GM19395 (cell line): ENCODE results near the gene GALM.
A peak's percentile ranks its signal among the peaks of the same experiment; 100 is the strongest.
"Not testable (repeated sequence)": the region's sequence is repeated elsewhere in the genome, so short reads cannot be mapped to it uniquely, and the experiment has no call there.

Experiments used
- ATAC-seq: cut with Tn5 transposase; IDR thresholded peaks from one replicate; pipeline ENCODE4 v1.9.1; 2021; ENCODE audit warnings: mild to moderate bottlenecking, moderate library complexity; ENCODE audit not compliant: unreplicated experiment

The GALM gene

GRCh38 chr2:38708900-38709566 is 43.1 kb downstream of the GALM start:
- ATAC-seq = no peak

- ATAC-seq = peak; percentile 72
Measured at GRCh38 chr2:38709567-38710194, 43.8 kb downstream of the GALM start.

DNA sequence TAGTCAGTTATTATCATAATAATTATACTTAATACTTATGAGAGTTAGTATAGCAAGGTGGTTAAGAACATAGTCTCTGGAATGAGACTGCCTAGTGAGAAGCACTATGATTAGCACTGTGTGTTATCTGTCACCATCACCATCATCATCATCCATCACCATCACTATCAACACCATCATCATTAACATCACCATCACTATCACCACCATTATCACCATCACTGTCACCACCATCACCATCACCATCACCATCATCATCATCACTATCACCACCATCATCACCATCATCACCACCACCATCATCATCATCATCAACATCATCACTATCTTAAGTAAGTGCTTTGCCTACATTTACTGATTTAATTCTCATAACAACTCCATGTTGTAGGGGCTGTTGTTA is 45.6 kb downstream of the GALM start:
- ATAC-seq = no peak

GRCh38 chr2:38712413-38712812 is 46.5 kb downstream of the GALM start:
- no peak for ATAC-seq

DNA sequence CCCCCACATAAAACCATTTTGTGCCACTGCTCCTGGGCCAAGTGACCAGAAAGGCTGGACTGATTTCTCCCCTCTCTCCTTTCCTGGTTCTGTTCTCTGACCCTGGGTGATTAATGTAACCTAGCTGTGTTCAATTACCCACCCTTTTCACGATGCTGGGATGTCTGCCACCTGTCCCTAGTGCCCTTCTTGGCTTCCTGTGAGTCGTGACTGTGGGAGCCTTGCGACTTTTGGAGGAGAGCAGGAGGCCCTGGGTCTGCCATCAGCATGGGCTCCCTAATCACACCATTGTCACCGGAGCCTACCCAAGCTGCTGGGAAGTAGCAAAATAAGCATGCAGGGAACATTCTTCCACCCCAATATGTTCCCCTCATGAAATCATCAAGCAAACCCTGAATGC is 47.0 kb downstream of the GALM start:
- ATAC-seq = no peak

DNA sequence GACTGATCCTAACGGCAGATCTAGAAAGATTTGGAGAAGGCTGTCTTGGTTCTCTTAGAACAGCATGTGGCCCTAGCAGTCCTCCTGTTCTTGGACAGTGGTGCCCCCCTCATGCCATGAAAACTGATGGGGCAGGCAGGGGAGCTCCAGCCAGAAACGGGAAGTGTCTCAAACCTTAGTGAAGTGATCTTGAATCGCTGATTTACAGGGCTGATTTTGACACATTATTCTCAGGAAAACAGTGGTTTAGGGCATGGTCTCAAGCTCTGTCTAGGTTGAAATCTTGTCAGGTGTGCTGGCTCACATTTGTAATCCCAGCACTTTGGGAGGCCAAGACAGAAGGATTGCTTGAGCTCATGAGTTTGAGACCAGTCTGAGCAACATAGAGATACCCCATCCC is 47.4 kb downstream of the GALM start:
- ATAC-seq = no peak

- ATAC-seq = not testable (repeated sequence)
Measured at GRCh38 chr2:38714941-38715340, 49.0 kb downstream of the GALM start.

DNA sequence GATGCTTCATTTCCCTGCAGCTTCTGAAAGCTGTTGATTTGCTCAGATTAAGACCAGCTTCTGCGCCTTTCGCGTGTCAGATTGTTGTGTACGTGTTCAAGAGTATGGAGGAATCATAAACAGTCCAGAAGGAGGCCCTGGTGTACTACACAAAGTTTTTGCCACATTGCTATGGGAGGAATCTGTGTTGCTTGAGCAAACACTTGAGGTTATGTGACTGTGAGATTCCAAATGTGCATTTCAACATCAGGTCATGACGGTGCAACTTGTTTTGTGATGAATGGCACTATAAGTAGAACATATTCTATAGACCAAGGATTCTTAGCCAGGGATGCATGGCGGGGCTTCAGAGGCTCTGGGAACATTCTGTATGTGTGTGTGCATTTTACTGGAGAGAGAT is 50.3 kb downstream of the GALM start:
- no peak for ATAC-seq

GRCh38 chr2:38718601-38719000 is 52.7 kb downstream of the GALM start:
- no peak for ATAC-seq

DNA sequence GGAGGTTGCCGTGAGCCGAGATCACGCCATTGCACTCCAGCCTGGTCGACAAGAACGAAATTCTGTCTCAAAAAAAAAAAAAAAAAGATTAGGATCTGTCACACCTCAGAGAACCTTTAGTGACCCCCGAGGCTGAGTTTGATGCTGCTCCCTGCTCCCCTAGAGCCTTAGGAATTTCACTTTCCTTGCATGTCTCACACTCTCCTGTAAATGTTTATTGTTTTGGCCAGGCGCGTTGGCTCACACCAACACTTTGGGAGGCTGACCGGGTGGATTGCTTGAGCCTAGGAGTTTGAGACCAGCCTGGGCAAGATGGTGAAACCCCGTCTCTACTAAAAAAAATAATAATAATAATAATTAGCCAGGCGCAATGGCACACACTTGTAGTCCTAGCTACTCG is 53.8 kb downstream of the GALM start:
- no peak for ATAC-seq

GRCh38 chr2:38720613-38721241 is 54.8 kb downstream of the GALM start:
- ATAC-seq = no peak

- peak; percentile 45 for ATAC-seq
Measured at GRCh38 chr2:38722271-38723061, 56.6 kb downstream of the GALM start.

GRCh38 chr2:38723173-38723572 is 57.3 kb downstream of the GALM start:
- peak; percentile 63 for ATAC-seq

DNA sequence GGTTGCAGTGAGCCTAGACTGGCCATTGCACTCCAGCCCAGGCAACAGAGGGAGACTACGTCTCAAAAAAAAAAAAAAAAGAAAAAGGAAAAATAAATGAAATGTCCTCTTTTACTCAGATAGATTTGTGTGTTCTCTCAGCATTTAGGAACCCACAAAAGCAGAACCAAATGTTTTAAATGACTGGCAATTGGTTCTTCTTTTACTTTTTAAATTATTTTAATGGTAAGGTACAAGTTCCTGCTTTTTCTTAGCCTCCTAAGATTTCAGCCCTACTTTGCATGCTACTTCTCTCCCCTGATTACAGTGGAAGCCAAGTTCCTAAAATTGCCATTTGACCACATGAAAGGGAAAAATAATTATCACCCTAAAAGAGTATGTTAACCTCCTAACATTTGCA is 61.7 kb downstream of the GALM start:
- no peak for ATAC-seq

DNA sequence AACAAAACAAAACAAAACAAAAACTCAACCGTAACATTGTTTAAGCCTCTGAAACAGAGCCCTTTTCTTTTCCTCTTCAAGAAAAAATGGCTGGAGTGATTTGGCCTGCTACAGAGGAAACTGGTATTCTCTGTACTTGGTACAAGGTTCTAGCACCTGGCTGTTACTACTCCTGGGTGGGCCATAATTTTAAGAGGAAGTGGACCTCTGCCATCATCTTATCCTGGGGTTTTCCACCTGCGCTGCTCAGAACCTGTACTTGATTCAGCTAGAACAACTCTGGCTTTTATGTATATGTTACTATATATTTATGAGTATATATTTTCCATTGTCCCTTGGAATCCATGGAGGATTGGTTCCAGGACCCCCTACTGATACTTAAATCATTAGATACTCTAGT is 62.8 kb downstream of the GALM start:
- ATAC-seq = no peak

DNA sequence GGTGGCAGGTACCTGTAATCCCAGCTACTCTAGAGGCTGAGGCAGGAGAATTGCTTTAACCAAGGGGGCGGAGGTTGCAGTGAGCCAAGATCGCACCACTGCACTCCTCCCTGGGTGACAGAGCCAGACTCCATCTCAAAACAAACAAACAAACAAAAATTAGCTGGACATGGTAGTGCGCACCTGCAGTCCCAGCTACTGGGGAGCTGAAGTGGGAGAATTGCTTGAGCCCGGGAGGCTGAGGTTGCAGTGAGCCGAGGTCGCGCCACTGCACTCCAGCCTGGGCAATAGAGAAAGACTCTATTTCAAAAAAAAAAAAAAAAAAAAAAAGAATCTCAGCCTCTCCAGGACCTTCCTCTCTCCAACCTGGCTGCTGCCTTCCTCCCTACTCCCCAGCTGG is 65.2 kb downstream of the GALM start:
- ATAC-seq = no peak

GRCh38 chr2:38731684-38732221 is 65.8 kb downstream of the GALM start:
- ATAC-seq = no peak

DNA sequence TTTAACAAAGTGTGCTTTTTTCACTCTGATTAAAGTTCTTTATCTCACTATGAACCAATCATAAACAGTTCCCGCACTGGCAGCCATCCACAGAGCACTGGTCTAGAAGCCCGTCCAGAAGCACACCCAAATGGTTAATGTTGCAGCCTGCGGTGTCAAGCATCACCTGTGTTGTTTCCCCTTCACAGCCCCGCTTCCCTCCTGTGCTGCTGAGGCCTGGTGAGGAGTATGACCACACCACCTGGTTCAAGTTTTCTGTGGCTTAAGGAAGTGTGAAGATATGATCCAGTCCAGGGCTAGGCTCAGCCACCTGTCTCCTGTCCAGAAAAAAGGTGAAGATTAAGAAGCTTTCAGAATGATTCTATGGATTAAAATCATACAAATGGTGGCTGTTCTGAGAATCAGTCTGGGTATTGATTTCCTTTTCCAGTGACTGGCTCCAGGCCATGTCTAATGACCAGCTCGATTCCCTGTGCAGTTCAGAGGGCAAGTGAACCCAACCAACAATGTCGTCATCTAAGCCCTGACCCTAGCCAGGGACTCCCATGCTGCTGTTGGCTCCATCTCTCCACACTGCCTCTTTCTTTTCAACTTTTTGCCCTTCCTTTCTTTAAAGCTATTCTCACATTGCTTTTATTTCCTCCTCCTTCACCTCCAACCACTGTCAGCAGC is 67.5 kb downstream of the GALM start:
- no peak for ATAC-seq

DNA sequence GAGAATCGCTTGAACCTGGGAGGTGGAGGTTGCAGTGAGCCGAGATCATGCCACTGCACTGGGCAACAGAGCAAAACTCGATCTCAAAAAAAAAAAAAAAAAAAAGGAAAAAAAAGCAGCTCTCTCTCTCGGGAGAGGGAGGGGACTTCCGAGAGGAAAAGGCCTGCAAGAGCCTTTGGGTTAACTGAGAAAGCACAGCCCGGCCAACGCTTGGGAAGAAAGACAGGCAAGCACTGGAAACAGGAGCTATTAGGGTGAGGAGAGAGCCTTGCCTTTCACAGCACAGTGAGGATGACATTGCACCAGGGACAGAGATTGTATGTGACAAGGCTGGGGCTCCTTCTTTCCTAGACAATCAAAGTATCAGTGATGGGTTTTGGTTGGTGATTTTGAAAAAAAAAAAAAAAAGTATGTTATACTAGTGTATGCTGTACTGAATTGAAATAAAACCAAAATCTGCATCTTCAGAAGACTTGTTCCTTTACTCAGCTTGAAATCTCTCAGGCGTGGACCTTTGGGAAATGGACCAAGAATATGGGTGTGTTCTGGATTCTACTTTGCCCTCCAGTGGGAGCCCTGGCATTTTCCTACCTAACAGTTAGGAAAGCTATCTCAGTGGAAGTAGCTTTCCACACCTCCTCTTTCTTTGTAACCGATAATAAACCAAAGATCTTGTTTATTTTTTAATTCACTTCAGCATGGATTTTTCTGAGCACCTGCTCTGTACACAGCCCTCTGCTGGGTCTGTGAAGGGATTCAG is 68.6 kb downstream of the GALM start:
- ATAC-seq = no peak

DNA sequence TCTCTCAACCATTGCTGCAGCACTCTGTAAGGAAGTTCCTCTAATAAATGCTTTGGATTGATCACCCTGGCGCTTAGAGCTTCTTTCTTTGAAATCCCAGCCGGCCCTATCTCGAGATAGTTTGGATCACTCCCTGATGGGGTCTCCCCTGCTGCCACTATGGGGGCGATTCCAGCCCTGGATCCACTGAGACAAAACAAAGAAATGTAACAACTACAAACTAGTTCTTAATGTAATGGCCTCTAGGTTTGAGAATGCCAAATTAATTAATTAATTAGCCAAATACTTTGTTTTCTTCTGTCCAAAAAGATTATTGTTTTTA is 70.0 kb downstream of the GALM start:
- no peak for ATAC-seq
